GM18502 (cell line): ENCODE measurements around the gene TENT4B.
"Not testable (repeated sequence)": the region's sequence is repeated elsewhere in the genome, so short reads cannot be mapped to it uniquely, and the experiment has no call there.

ENCODE experiments used
- ATAC-seq: cut with Tn5 transposase; IDR thresholded peaks from one replicate; pipeline ENCODE4 v1.9.1; 2021; ENCODE audit warnings: mild to moderate bottlenecking; ENCODE audit not compliant: unreplicated experiment, poor library complexity

Gene TENT4B

GRCh38 chr16:50227120-50227519 is 74.0 kb downstream of the TENT4B start:
- ATAC-seq: no peak

- no peak for ATAC-seq
These were observed 74.6 kb downstream of the TENT4B start for GRCh38 chr16:50227665-50228064.

GRCh38 chr16:50228364-50228868 is 75.3 kb downstream of the TENT4B start:
- no peak for ATAC-seq

GRCh38 chr16:50229149-50229726 is 76.1 kb downstream of the TENT4B start:
- no peak for ATAC-seq

GRCh38 chr16:50234771-50235556 is 81.9 kb downstream of the TENT4B start:
- ATAC-seq: no peak

GRCh38 chr16:50235581-50235980 is 82.5 kb downstream of the TENT4B start:
- no peak for ATAC-seq

GRCh38 chr16:50238314-50238713 is 85.2 kb downstream of the TENT4B start:
- no peak for ATAC-seq

GRCh38 chr16:50238868-50239301 is 85.8 kb downstream of the TENT4B start:
- no peak for ATAC-seq

- ATAC-seq: not testable (repeated sequence)
These were observed 89.9 kb downstream of the TENT4B start for GRCh38 chr16:50243024-50243423.

GRCh38 chr16:50244140-50244503 is 91.0 kb downstream of the TENT4B start:
- ATAC-seq: no peak

GRCh38 chr16:50244504-50245416 is 91.7 kb downstream of the TENT4B start:
- no peak for ATAC-seq

- ATAC-seq: peak; percentile 80
These were observed 92.6 kb downstream of the TENT4B start for GRCh38 chr16:50245417-50246298.

GRCh38 chr16:50246299-50247122 is 93.4 kb downstream of the TENT4B start:
- peak; percentile 36 for ATAC-seq

GRCh38 chr16:50247123-50247905 is 94.2 kb downstream of the TENT4B start:
- no peak for ATAC-seq

- ATAC-seq: no peak
These were observed 95.0 kb downstream of the TENT4B start for GRCh38 chr16:50247906-50248608.

GRCh38 chr16:50248845-50249244 is 95.7 kb downstream of the TENT4B start:
- no peak for ATAC-seq

GRCh38 chr16:50251375-50252081 is 98.4 kb downstream of the TENT4B start:
- ATAC-seq: no peak
